ENCODE measurements around the gene RASL11B.

The RASL11B gene

GRCh38 chr4:52892880-52893279, 30.8 kb downstream of the RASL11B start:
- no peak for DNase-seq (ENCODE audit: low read depth)
- TF ChIP-seq POLR2A (IDR thresholded peaks at IDR 0.05; ENCODE audit: extremely low read depth, insufficient read length) = no peak
- no peak for TF ChIP-seq CTCF (IDR thresholded peaks at IDR 0.05; ENCODE audit: low read depth, low read length)
- no peak for TF ChIP-seq MAX (IDR thresholded peaks at IDR 0.05; ENCODE audit: low read depth, low read length)
- no peak for TF ChIP-seq MYC (IDR thresholded peaks at IDR 0.05; ENCODE audit: low read depth, low read length)
- no peak overlapping the region for H3K4me3 ChIP-seq (ENCODE audit: low read depth, low read length)

DNA sequence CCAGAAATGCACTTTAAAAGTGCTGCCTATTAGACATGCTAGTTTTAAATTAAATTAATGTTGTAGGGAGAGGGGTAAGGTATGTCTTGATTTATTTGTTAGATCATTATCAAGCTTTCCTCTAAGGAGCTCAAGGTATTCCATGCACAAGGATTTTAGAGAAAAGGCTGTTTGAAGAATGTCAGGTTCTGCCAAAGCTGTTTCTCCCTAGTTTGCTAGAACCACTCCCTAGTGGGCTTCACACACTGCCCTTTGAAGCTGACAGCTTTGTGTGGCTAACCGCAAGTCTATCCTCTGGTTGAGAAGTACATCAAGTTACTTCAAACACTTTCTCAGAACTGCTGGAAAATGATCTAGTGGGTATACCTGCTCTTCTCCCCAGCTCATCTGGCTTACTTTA, 32.3 kb downstream of the RASL11B start:
- no peak for DNase-seq (ENCODE audit: low read depth)
- H3K4me3 ChIP-seq (ENCODE audit: low read depth, low read length) = no peak overlapping the region
- TF ChIP-seq POLR2A (IDR thresholded peaks at IDR 0.05; ENCODE audit: extremely low read depth, insufficient read length) = no peak
- no peak for TF ChIP-seq MYC (IDR thresholded peaks at IDR 0.05; ENCODE audit: low read depth, low read length)
- no peak for TF ChIP-seq MAX (IDR thresholded peaks at IDR 0.05; ENCODE audit: low read depth, low read length)
- TF ChIP-seq CTCF (IDR thresholded peaks at IDR 0.05; ENCODE audit: low read depth, low read length) = no peak

GRCh38 chr4:52903273-52903672, 41.2 kb downstream of the RASL11B start:
- TF ChIP-seq POLR2A (IDR thresholded peaks at IDR 0.05; ENCODE audit: extremely low read depth, insufficient read length) (no peak), MAX (IDR thresholded peaks at IDR 0.05; ENCODE audit: low read depth, low read length) (no peak), MYC (IDR thresholded peaks at IDR 0.05; ENCODE audit: low read depth, low read length) (no peak), CTCF (IDR thresholded peaks at IDR 0.05; ENCODE audit: low read depth, low read length) (no peak)
- DNase-seq (ENCODE audit: low read depth) = no peak
- no peak overlapping the region for H3K4me3 ChIP-seq (ENCODE audit: low read depth, low read length)

DNA sequence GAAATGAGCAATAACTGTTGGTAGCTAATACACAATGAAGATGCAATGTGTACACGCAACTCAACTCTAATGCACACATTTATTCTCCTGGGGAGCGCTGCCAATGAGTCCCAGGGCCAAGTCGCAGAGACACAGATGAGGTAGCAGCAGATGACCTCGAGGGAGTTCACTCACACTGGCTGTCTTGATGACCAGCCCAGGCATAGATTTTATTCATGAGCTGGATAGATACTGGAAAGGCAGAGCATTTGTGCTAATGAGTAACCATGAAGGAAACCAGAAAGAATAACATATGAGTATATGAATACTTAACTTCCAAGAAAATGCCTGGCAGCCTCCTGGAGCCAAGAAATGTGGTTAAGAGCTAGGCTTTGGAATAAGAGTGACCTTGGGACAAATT, 42.3 kb downstream of the RASL11B start:
- TF ChIP-seq CTCF (IDR thresholded peaks at IDR 0.05; ENCODE audit: low read depth, low read length) = no peak
- TF ChIP-seq POLR2A (IDR thresholded peaks at IDR 0.05; ENCODE audit: extremely low read depth, insufficient read length) = no peak
- no peak for TF ChIP-seq MAX (IDR thresholded peaks at IDR 0.05; ENCODE audit: low read depth, low read length)
- TF ChIP-seq MYC (IDR thresholded peaks at IDR 0.05; ENCODE audit: low read depth, low read length) = no peak
- DNase-seq (ENCODE audit: low read depth) = no peak
- H3K4me3 ChIP-seq (ENCODE audit: low read depth, low read length) = no peak overlapping the region

DNA sequence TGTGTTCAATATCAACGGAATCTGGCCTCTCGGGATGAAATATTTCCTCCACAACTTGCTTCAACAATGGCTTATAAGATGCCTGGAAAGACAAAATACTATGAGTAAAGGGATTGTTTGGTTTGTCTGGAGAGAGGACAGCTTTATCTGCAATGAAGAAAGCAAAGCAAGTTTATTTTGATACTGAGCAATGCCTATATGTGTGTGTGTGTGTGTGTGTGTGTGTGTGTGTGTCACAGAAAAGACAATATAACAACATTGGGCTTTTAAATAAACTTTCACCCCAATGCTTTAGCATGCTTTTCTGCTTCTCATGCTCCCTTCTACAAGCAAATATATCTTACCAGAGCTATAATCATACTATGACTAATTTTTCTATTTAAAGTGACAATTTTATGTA, 45.4 kb downstream of the RASL11B start:
- no peak for DNase-seq (ENCODE audit: low read depth)
- TF ChIP-seq MYC (IDR thresholded peaks at IDR 0.05; ENCODE audit: low read depth, low read length) (no peak), POLR2A (IDR thresholded peaks at IDR 0.05; ENCODE audit: extremely low read depth, insufficient read length) (no peak), CTCF (IDR thresholded peaks at IDR 0.05; ENCODE audit: low read depth, low read length) (no peak), MAX (IDR thresholded peaks at IDR 0.05; ENCODE audit: low read depth, low read length) (no peak)
- no peak overlapping the region for H3K4me3 ChIP-seq (ENCODE audit: low read depth, low read length)

- DNase-seq (ENCODE audit: low read depth) = no peak
- H3K4me3 ChIP-seq (ENCODE audit: low read depth, low read length) = no peak overlapping the region
- TF ChIP-seq CTCF (IDR thresholded peaks at IDR 0.05; ENCODE audit: low read depth, low read length) (no peak), POLR2A (IDR thresholded peaks at IDR 0.05; ENCODE audit: extremely low read depth, insufficient read length) (no peak), MYC (IDR thresholded peaks at IDR 0.05; ENCODE audit: low read depth, low read length) (no peak), MAX (IDR thresholded peaks at IDR 0.05; ENCODE audit: low read depth, low read length) (no peak)
Measured at GRCh38 chr4:52910115-52910514, 48.0 kb downstream of the RASL11B start.
